Neural cell (in vitro differentiated cells): ENCODE results near the gene TRPM2. TPM values are rescaled to one million over a fixed set of nuclear protein-coding genes. Genes with fewer than 3 reads are reported as not detected.

Source experiments
- H2AFZ ChIP-seq: fragments of 200-600, 300-800 bp; sonication (generic), shearing (Covaris generic); 2 replicates; pipeline ENCODE4 v1.6.0; 2014; ENCODE audit warnings: low read depth, mild to moderate bottlenecking, antibody characterized with exemption, low read length, moderate library complexity
- H3F3A ChIP-seq: fragments of 200-600 bp; shearing (Covaris generic); 2 replicates; pipeline ENCODE4 v1.6.1; 2016; ENCODE audit warnings: mild to moderate bottlenecking, moderate library complexity, mixed read lengths, antibody characterized with exemption, low read length; ENCODE audit not compliant: insufficient read depth, poor library complexity, severe bottlenecking
- H3K27ac ChIP-seq: fragments of 200-600, 300-800 bp; sonication (generic), shearing (Covaris generic); 2 replicates; pipeline ENCODE4 v1.5.1; 2014; ENCODE audit warnings: mild to moderate bottlenecking, low read length, moderate library complexity
- H3K27me3 ChIP-seq: fragments of 300-800, 200-600 bp; sonication (generic), shearing (Covaris generic); 2 replicates; pipeline ENCODE4 v1.6.0; 2014; ENCODE audit warnings: mild to moderate bottlenecking, low read depth, low read length, moderate library complexity; ENCODE audit not compliant: insufficient read depth
- H3K36me3 ChIP-seq: fragments of 300-800, 200-600 bp; sonication (generic), shearing (Covaris generic); 2 replicates; pipeline ENCODE4 v1.5.1; 2014; ENCODE audit warnings: mild to moderate bottlenecking, antibody characterized with exemption, low read length, moderate library complexity; ENCODE audit not compliant: insufficient read depth
- H3K4me2 ChIP-seq: fragments of 300-800, 200-600 bp; sonication (generic), shearing (Covaris generic); 2 replicates; pipeline ENCODE4 v1.6.0; 2014; ENCODE audit warnings: mild to moderate bottlenecking, low read length
- H3K4me3 ChIP-seq: fragments of 300-800, 200-600 bp; sonication (generic), shearing (Covaris generic); 2 replicates; pipeline ENCODE4 v1.5.1; 2014; ENCODE audit warnings: mild to moderate bottlenecking, low read length, moderate library complexity
- H3K79me2 ChIP-seq: fragments of 200-600 bp; shearing (Covaris generic); replicated peaks from 2 replicates; pipeline ENCODE4 v1.6.0; 2014; ENCODE audit warnings: mild to moderate bottlenecking, low read length, moderate library complexity; ENCODE audit not compliant: insufficient read depth
- H3K9ac ChIP-seq: fragments of 300-800, 200-600 bp; sonication (generic), shearing (Covaris generic); 2 replicates; pipeline ENCODE4 v1.6.1; 2016; ENCODE audit warnings: mild to moderate bottlenecking, low read length, mixed read lengths
- H3K9me2 ChIP-seq: fragments of 200-600 bp; shearing (Covaris generic); 2 replicates; pipeline ENCODE4 v1.6.1; 2016; ENCODE audit warnings: mild to moderate bottlenecking, low read length, mixed read lengths; ENCODE audit not compliant: insufficient read depth
- H3K9me3 ChIP-seq: fragments of 200-600, 300-800 bp; sonication (generic), shearing (Covaris generic); 2 replicates; pipeline ENCODE4 v1.6.1; 2016; ENCODE audit warnings: mild to moderate bottlenecking, mixed run types, low read length, moderate library complexity, mixed read lengths
- H4K20me1 ChIP-seq: fragments of 200-600 bp; shearing (Covaris generic); 2 replicates; pipeline ENCODE4 v1.6.1; 2016; ENCODE audit warnings: mild to moderate bottlenecking, mixed run types; ENCODE audit not compliant: insufficient read depth
- CTCF ChIP-seq: fragments of 450-650 bp; IDR thresholded peaks from 2 replicates; pipeline ENCODE4 v1.5.1; 2014; ENCODE audit warnings: antibody characterized with exemption, mild to moderate bottlenecking, moderate library complexity; ENCODE audit not compliant: poor library complexity, severe bottlenecking
- EP300 ChIP-seq: fragments of 450-650 bp; conservative IDR thresholded peaks from 2 replicates; pipeline ENCODE4 v1.6.1; 2014; ENCODE audit warnings: antibody characterized with exemption, mild to moderate bottlenecking, moderate library complexity; ENCODE audit not compliant: poor library complexity, severe bottlenecking
- EZH2 ChIP-seq: fragments of 200-600, 300-800 bp; shearing (Covaris generic), sonication (generic); IDR thresholded peaks from 2 replicates; pipeline ENCODE4 v1.6.1; 2014; ENCODE audit warnings: antibody characterized with exemption, low read length, borderline replicate concordance, mild to moderate bottlenecking; ENCODE audit not compliant: insufficient read depth, poor library complexity, severe bottlenecking
- MXI1 ChIP-seq: fragments of 450-650 bp; conservative IDR thresholded peaks from 2 replicates; pipeline ENCODE4 v1.6.1; 2014; ENCODE audit warnings: antibody characterized with exemption, mild to moderate bottlenecking; ENCODE audit not compliant: poor library complexity, severe bottlenecking
- POLR2AphosphoS5 ChIP-seq: IDR thresholded peaks from 2 replicates; pipeline ENCODE4 v1.6.1; 2012
- RAD21 ChIP-seq: fragments of 450-650 bp; conservative IDR thresholded peaks from 2 replicates; pipeline ENCODE4 v1.6.1; 2014; ENCODE audit warnings: antibody characterized with exemption, mild to moderate bottlenecking, moderate library complexity
- SMC3 ChIP-seq: fragments of 450-650 bp; conservative IDR thresholded peaks from 2 replicates; pipeline ENCODE4 v1.6.1; 2014; ENCODE audit warnings: antibody characterized with exemption, mild to moderate bottlenecking, moderate library complexity; ENCODE audit not compliant: poor library complexity
- TAF1 ChIP-seq: IDR thresholded peaks from 2 replicates; pipeline ENCODE4 v1.6.1; 2012; ENCODE audit warnings: low read depth
- polyA plus RNA-seq: library from polyadenylated mRNA; depleted of rRNA; stranded (reverse); fragments of >200 nt; gene quantifications from 2 replicates; pipeline ENCODE4 v1.2.3, GENCODE V29; 2014
- TF ChIP-seq, protein P1 (sequence below): IDR thresholded peaks from 2 replicates; pipeline ENCODE4 v1.6.1; 2012; ENCODE audit warnings: borderline replicate concordance

TRPM2 gene
- polyA plus RNA-seq, 1 donor from 2014 or later = 0.14 TPM

DNA sequence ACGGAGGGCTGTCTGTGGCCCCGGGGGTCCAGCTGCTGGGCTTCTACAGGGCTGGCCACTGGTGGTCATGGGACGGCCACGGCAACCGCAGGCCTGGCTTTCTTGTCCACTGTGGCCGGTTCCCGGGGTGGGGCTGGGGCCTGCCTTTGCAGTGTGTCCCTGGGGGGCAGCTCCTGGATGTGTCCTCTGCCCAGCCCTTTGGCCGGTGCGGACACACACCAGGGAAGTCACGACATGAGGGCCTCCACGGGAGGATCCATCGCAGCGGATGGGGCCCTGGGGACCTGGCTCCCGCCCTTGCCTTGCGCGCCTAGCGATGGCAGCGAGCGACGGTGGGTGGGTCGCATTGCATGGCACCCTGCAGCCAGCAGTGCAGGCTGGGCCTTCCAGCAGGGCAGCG lies 35.5 kb upstream of the TRPM2 start:
- no peaks in the 10 kb centered on the region for H3K36me3 ChIP-seq
- TF ChIP-seq EP300 (no peak), POLR2AphosphoS5 (no peak), EZH2 (no peak), TAF1 (no peak), MXI1 (no peak), SMC3 (no peak), RAD21 (no peak), CTCF (no peak)
- TF ChIP-seq, protein P1, sequence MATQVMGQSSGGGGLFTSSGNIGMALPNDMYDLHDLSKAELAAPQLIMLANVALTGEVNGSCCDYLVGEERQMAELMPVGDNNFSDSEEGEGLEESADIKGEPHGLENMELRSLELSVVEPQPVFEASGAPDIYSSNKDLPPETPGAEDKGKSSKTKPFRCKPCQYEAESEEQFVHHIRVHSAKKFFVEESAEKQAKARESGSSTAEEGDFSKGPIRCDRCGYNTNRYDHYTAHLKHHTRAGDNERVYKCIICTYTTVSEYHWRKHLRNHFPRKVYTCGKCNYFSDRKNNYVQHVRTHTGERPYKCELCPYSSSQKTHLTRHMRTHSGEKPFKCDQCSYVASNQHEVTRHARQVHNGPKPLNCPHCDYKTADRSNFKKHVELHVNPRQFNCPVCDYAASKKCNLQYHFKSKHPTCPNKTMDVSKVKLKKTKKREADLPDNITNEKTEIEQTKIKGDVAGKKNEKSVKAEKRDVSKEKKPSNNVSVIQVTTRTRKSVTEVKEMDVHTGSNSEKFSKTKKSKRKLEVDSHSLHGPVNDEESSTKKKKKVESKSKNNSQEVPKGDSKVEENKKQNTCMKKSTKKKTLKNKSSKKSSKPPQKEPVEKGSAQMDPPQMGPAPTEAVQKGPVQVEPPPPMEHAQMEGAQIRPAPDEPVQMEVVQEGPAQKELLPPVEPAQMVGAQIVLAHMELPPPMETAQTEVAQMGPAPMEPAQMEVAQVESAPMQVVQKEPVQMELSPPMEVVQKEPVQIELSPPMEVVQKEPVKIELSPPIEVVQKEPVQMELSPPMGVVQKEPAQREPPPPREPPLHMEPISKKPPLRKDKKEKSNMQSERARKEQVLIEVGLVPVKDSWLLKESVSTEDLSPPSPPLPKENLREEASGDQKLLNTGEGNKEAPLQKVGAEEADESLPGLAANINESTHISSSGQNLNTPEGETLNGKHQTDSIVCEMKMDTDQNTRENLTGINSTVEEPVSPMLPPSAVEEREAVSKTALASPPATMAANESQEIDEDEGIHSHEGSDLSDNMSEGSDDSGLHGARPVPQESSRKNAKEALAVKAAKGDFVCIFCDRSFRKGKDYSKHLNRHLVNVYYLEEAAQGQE = no peak
- H3K27ac ChIP-seq = no peak overlapping the region
- H3K79me2 ChIP-seq = no peaks in the 10 kb centered on the region
- H2AFZ ChIP-seq = no peak overlapping the region
- H3K4me3 ChIP-seq = no peak overlapping the region
- no peaks in the 10 kb centered on the region for H3K27me3 ChIP-seq
- no peak overlapping the region for H3K4me2 ChIP-seq
- H3K9ac ChIP-seq = no peak overlapping the region
- H3K9me2 ChIP-seq = no peaks in the 10 kb centered on the region
- H3K9me3 ChIP-seq = no peaks in the 10 kb centered on the region
- H3F3A ChIP-seq = no peaks in the 10 kb centered on the region
- no peaks in the 10 kb centered on the region for H4K20me1 ChIP-seq

DNA sequence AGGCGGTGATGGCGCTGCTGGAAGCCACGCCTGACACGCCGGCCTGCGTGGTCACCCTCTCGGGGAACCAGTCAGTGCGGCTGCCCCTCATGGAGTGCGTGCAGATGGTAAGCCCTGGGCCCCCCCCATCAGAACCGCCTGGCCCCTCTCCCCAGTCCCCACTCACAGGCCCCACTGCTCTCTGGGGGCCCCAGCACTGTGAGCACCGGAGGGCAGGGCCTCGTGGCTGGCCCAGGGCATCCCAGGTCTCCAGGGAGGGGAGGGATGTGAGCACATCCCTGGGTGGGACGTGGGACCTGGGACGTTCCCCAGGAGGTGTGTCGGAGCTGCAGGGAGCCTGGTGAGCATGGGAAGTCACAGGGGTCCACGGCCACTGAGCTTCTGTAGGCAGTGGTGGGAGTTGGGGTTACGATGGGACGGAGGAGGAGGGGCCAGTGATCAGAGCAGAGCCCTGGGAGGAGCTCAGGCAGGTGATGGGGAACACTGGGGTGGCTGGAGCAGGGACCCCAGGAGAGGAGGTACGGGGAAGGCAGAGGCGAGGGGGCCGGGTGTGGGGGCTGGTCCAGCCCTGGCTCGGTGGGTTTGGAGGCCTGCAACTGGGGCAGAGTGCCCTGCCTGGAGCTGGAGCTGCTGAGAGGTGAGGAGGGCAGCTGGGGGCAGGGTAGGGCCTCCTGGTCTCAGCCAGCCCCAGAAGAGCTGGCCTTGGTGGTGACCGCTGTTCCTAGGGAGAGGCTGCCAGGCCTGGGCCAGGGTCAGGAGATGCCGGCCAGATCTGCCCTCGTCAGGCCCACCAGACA lies 34.7 kb upstream of the TRPM2 start:
- no peak for TF ChIP-seq EP300
- TF ChIP-seq POLR2AphosphoS5 = no peak
- no peak for TF ChIP-seq SMC3
- no peak for TF ChIP-seq TAF1
- no peak for TF ChIP-seq RAD21
- no peak for TF ChIP-seq EZH2
- TF ChIP-seq, protein P1 = no peak
- no peak for TF ChIP-seq CTCF
- no peak for TF ChIP-seq MXI1
- H3K9ac ChIP-seq = no peak overlapping the region
- no peaks in the 10 kb centered on the region for H3F3A ChIP-seq
- no peak overlapping the region for H2AFZ ChIP-seq
- no peaks in the 10 kb centered on the region for H3K9me2 ChIP-seq
- no peak overlapping the region for H3K27ac ChIP-seq
- no peaks in the 10 kb centered on the region for H3K9me3 ChIP-seq
- H3K36me3 ChIP-seq = no peaks in the 10 kb centered on the region
- H3K4me3 ChIP-seq = no peak overlapping the region
- H3K4me2 ChIP-seq = no peak overlapping the region
- no peaks in the 10 kb centered on the region for H3K79me2 ChIP-seq
- no peaks in the 10 kb centered on the region for H4K20me1 ChIP-seq
- no peaks in the 10 kb centered on the region for H3K27me3 ChIP-seq
